COLO668 (cell line): Measurements from ENCODE around the gene CUX1.

ENCODE experiments used
- DNase-seq: peaks from one replicate; lab custom pipeline; 2025; ENCODE audit not compliant: unreplicated experiment; lab: John Stamatoyannopoulos, UW

CUX1 gene

DNA sequence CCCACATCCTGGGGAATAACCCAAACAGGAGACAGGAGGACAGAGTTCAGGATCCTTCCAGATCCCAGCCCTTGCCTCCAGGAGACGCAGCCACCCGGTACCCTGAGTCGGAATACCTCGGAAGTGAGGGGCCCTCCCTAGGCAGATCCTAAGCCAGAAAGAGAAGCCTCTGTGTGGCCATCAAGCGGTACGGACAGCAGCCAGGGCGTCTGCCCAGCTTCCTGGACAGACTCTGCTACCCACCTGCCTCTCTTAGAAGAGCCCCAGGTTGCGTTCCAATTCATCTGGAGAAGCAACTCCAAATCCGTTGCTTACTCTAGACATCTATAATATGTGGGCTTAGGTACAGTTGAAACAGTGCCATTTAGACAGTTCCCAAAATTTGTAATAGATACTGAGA, 249.1 kb downstream of the CUX1 start:
- no peak for DNase-seq

DNA sequence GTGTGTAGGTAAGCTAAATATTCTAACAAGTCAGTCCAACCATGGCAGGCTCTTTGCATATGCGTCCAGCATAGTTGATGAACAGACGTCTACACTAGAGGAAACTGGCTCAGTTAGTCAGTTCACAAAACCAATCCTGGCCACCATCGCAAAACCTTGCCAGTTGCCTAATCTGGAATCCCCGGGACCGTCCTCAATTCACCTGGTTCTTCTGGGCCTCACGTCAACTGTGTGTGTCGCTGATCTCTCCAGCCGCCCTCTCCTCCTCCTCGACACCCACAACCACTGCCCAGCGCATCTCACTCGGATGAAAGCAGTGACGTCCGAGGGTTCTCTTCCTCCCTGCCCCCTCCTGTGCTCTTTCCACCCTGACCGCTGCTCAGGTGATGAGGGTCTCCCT, 251.4 kb downstream of the CUX1 start:
- no peak for DNase-seq

DNA sequence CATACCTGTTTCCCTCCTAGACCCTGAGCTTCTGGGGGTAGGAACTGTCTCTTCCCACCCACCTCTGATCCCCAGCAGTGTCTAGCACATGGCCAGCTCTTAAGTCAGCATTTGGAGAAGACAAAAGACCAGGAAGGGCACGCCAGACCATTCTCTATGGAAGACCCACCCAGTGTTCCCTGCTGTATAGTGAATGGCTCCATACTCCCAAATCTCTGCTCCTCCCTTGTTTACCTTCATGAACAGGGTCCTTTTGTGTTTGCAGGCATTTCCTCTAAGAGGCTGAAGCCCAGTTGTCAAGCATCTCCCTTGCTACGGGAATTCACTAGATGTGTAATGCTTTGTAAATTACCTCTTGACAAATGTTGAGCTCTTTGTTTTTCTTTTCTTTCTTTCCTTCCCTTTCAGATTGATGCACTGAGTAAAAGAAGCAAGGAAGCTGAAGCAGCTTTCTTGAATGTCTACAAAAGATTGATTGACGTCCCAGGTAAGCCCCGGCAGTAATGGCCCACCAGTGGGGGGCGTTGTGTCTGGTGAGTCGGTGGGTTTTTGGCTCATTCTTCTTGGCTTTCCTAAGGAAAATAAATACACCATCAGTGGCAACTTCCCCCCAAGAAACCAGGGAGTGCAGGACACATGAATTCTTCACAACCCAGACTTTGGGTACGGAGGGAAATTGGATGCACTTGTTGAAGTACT, 252.7 kb downstream of the CUX1 start:
- no peak for DNase-seq

DNA sequence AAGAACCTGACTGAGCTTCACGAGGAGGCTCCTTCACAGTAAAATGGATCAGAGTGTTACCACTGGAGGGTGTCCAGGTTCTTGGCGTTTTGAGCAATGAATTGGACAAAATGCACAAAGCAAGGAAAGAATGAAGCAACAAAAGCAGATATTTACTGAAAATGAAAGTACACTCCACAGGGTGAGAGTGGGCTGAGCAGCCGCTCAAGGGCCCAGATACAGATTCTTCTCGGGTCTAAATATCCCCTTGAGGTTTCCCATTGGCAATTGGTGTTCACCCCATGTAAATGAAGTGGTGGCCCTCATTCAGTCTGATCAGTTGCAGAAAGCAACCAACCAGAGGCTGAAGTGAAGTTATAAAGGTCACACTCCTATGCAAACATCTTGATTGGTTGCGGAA, 254.6 kb downstream of the CUX1 start:
- DNase-seq, result no peak

DNA sequence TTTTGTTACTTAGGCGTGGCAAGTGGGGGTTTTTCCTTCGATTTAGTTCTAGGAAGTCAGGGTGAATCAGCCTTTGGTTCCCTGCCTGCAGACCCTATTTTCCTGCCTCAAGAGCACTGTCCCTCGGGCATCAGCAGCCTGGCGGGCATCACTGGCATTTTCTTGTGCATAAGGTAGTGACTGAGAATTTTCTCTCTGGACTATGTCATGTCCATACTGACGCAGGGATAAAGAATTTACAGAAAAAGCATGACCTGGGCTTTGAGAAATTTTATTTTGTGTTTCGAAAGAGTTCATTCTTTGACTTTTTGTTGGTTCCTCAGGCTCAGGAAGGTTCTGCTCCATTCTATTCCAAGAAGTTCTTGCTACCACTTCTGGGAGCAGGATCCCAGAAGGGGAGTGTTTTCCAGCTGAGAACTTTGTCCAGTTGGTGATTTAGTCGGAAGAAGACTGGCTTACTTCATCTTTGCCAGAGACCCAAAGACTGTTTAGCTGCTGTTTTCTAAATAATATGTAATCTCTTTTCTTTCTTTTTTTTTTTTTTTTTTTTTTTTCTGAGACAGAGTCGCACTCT, 255.3 kb downstream of the CUX1 start:
- DNase-seq, result no peak

DNA sequence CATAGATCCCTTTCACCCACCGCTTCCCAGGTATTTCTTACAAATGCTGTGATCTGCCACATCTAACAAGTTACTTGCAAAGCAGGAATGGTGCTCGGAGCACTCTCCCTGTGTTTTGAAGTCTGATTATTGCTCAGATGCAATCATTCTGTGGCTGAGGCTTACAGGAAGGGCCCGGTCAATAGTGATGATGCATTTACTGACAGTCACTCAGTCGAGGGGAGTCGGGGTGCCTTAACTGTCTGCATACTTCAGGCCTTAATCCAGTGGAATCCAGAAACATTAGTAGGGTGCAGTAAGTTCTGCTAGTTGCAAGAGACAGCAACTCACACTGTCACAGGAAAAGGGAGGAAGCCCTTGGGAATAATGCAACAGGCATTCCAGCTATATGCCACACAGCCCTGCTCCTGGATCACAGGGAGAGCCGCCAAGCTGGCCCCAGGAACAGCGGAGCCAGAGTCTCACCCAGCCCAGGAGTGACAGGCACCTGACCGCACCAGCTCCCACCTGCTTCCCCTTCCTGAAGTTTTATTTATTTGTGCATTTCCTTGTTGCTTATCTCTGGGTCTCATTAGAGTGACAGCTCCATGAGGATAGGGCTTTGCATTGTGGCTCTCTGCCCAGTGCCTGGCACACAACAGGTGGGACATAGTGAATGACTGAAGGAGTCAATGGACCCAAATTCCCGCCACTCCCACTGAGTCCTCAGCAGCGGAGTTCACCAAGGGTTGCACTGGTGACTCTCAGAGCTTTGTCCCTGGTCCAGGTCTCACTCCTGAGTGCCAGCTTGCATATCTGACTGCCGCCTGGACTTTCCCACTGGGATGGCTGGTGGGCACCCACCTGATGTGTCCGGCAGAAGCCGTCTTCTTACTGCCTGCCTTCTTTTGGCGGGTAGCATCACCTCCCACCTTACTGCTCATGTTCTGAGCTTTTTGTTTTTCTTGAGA, 256.8 kb downstream of the CUX1 start:
- DNase-seq, result no peak

DNA sequence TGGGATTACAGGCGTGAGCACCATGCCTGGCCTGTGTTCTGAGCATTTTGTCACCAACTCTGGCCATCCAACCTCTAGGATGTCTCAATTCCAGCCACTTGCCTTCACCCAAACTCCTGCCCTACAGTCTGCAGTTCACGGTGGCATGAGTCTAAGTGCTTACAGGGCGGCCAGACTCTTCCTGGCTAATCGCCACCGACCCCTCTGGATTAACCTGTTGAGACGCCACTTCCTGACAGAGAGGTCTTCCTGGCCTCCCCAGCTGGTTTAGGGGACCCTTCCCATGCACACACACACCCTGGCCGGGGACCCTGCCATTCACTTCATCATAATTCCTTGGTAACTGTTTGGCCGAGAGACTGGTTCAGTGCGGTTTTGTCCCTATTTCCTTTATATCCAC, 257.7 kb downstream of the CUX1 start:
- no peak for DNase-seq

DNA sequence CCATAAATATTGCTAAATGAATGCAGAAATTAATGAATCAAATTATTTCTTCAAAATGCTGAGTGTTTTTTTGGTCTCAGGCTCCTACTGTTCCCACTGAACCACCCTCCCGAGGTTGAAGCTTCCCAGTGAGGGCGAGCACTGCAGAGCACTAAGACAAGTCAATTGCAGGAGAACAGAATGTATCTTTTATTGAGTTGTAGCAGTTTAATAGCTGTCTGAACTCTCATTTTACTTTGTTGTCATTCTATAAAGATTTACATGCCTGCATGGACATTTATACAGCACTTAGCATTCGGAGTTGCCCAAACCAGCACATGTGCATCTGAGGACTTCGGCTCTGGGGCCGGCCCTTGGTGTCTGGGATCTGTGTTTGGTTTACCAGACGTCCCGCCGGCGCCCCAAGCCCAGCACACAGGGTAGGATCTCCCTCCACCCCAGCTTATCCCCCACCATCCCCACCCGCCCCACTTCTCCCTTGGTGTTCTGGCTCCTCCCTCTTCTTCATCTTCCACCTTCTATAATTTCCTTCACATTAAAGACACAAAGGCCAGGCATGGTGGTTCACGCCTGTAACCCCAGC, 258.2 kb downstream of the CUX1 start:
- no peak for DNase-seq

DNA sequence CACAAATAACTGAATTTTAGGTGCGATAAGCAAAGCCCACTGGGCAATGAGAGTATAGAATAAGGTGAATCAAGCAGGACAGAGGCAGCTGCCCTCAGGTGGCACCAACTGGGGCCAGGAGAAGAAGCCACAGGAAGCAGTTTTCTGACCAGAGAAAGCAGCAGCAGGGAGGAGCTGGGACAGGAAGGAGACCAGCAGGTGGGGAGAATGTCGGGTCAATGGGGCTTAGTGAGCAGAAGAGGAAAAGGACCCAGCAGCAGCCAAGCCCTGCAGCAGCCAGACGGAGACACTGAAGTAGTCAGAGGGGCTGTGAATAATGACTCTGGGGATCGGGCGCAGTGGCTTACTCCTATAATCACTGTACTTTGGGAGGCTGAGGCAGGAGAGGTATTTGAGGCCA, 259.7 kb downstream of the CUX1 start:
- DNase-seq, result no peak

DNA sequence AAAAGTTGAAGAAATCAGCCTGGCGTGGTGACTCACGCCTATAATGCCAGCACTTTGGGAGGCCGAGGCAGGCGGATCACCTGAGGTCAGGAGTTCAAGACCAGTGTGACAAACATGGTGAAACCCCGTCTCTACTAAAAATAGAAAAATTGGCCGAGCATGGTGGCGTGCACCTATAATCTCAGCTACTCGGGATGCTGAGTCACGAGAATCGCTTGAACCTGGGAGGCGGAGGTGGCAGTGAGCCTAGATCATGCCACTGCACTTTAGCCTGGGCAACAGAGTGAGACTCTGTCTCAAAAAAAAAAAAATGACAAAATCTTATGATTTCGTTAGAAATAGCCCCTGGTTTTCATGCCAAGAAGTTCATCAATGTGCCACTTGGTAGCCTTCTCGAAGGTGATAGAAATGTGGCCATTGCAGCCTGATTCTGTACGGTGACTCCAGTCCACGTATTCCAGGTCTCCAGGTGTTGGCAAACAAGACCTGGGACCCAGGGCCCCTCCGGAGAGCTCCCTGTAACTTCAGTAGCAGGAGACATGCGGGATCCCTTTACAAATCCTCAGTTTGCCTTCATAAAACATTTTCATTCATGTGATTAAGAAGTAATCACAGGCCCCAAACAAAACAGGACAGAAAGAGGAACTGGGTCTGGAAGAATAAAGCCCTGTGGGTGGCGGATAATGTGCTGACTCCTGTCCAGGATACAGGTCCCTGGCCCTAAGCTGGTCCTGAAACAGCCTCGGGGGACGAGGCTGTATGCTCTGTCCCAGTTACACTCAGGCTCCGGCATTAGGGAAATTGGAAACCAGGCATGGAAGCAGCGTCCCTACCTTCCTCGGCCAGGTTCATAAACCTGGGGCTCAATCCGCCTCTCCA, 262.0 kb downstream of the CUX1 start:
- DNase-seq, result no peak

DNA sequence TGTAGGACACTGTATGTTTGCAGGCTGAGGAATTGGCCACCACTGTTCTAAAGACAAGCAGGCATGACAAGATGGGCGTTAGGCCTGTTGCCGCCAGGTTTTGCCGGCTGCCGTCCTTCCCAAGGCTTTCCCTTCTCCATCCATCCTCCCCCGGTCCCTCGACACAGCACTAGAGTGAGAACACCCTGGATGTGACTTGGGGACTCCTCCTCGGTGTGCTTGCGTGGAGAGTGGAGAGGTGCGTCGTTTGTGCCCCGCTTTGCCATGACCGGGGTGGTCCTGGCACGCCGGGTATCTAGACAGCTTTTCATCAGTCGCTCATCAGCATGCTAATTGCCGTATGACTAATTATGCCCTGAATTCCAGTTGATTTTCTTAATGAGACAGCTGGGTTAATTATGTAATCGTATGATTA, 262.6 kb downstream of the CUX1 start:
- no peak for DNase-seq

DNA sequence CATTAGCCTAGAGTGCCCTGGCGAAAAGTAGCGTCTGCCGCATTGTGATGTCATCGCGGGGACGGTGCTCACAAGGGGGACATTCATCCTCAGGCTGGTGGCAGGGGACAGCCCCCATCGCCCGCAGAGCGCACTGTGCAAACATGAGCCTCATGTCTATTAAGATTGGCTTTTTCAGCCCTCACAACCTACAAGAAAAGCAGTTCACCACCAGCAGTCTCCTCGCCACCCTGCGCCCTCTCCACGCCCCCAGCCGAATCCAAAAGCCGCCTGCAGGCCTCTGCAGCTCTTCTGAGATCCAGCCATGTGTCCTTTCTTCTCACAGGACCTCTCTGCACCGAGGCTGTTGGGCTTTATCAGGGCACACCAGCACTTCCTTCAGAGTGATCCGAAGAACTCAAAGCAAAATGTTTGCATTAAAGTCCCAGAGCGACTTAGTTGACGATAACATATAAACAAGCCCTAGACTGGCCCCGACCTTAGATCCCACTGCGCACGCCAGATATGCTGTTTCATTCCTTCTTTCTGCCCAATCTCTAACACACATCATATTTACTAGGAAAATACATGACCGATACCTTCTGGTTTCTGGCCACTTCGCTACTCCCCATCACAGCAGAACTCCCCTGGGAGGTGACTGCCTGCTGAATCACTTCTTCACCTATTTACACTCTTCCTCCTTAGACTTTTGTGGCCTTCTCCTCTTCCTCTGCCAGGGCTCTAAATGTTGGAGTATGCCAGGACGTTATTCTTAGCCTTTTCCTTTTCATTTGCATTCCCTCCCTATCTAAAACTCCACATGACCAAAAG, 263.2 kb downstream of the CUX1 start:
- DNase-seq, result no peak

DNA sequence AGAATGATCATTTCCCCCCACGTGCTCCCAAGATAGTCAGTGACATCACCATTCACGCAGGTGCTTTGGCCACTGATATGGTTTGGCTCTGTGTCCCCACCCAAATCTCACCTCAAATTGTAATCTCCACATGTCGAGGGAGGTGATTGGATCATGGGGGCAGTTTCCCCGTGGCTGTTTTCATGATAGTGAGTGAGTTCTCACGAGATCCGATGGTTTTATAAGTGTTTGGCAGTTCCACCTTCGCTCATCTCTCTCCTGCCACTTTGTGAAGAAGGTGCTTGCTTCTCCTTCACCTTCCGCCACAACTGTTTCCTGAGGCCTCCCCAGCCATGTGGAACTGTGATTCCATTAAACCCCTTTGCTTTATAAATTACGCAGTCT, 263.8 kb downstream of the CUX1 start:
- DNase-seq, result no peak

DNA sequence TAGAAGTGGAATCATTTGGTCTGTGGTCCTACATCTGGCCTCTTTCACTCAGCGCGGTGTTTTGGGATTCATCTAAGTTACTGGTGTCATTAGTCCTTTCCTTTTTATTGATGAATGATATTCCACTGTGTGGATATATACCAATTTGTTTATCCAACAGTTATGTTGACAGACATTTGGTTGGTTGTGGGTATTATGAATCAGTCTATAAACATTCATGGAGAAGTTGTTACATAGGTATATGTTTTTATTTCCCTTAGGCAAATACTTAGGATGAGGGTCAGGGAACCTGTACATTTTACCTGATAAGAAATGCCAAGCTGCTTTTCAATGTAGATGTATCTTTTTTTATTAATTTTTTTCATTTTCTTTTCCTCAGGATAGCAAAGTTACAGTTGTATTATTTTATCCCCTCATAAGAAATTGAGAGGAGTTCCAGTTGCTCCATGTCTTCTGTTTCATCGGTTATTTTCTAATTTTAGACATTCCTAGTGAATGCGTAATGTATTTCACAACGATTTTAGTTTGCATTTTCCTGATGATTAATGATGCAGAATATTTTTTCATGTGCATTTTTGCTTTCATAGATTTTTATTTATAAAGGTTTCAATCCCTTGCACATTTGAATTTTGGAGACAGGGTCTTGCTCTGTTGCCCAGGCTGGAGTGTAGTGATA, 265.4 kb downstream of the CUX1 start:
- no peak for DNase-seq

DNA sequence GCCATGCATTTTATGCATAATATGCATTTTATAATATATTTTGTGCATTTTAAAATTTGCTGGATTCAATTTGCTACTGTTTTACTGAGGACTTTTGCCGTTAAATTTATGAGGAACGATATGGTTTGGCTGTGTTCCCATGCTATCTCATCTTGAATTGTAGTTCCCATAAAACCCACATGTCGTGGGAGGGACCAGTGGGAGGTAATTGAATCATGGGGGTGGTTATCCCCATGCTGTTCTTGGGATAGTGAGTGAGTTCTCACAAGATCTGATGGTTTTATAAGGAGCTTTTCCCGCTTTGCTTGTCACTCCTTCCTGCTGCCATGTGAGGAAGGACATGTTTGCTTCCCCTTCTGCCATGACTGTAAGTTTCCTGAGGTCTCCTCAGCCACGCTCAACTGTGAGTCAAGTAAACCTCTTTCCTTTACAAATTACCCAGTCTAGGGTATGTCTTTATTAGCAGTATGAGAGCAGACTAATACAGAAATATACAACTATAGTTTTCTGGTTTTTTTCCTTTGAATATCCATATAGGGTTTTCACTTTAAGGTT, 267.9 kb downstream of the CUX1 start:
- no peak for DNase-seq

DNA sequence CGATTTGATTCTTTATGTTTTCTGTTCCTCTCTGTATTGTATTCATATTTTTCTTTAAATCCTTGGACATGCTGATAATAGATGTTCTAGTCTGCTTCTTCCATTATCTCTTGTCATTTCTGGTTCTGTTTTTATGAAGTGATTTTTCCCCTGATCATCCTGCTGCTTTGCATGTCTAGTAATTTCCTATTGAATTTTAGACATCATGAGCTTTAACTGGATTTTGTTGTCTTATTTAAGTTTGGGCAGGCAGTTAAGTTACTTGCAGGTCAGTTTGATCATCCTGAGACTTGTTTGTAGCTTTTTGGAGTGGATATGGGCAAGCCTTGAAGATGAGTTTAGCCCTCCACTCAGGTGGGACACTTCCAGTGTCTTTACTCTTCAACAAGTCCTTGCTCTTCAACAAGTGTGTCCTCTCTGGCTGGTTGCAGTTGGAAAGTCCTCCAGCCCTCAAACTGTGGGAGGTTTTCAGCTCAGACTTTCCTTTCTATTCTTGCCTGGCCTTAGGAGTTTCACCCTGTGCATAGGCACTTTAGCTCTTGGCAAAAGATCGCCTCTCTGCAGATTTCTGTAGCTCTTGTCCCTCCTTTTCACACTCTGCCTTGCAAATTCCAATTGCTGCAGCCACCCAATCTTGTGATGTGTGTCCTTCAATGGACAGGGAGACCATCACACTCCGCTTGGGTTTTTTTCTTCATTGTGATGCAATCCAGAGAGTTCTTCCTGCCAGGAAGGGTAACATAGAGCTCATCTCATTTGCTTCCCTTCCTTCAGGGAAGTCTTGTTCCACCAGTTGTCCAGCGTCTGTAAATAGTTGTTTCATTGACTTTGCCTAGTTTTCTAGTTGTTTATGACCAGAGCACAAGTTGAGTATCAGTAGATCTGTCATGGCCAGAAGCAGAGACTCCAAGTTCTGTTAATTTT, 272.0 kb downstream of the CUX1 start:
- DNase-seq, result no peak

DNA sequence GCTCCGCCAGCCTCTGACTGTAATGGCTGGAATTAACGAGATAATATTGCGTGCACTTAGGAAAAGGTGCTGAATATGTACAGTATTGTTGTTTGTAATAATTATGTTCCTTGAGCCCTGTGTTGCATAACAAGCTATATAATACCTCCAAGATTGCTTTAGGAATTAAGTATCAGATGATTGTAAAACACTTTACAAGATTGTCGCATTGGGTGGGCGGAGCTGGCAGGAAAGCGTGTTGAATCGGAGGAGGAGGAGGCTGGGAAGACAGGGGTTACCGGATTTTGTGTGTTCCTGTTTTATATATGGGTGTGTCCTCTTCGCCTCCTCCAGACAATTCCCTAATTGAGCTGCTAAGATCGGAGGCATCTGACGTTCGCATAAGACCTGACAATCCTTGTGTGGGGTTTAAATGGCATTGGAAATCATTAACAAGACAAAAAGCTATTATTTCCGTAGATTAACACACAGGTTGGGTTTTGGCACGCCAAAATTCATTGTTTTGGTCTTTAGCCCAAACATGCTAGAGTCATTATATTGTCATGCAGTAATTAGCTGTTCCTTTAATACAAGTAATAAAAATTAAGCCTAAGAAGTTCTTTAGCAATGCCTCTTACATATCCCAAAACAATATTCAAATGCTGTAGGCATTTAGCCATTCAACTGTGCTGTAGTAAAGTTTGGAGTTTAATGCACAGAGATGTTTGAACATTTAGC, 276.3 kb downstream of the CUX1 start:
- no peak for DNase-seq

DNA sequence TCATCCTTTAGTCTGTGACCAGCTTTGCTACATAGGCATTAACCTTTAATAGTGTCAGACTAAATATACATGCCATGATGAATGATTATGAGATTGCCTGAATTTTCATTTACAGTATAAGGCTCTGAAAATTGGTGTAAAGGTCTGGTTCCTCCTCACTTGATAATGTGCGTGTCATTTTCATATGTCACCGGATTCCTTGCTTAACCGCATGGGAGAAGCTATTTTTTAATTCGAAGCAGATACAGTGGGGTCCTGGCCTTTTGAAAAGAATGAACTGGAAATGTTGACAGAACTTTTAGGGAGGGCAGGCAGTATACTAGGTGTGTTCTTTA, 276.9 kb downstream of the CUX1 start:
- DNase-seq, result no peak
